H9 (cell line): ENCODE results near the gene MRPL53. TPM values are rescaled to one million over a fixed set of nuclear protein-coding genes. Genes with fewer than 3 reads are reported as not detected.

Experiments
- DNase-seq: peaks from one replicate; pipeline ENCODE4 v3.0.0-alpha.2; 2017
- H2AFZ ChIP-seq: one replicate; pipeline ENCODE4 v1.6.1; 2013; ENCODE audit warnings: mild to moderate bottlenecking, low read length, control low read depth, moderate library complexity
- H2AK5ac ChIP-seq: 2 replicates; pipeline ENCODE4 v1.6.1; 2013; ENCODE audit warnings: low read length, control low read depth, mixed read lengths; ENCODE audit not compliant: insufficient read length
- H2BK120ac ChIP-seq: one replicate; pipeline ENCODE4 v1.6.1; 2013; ENCODE audit warnings: low read depth, mild to moderate bottlenecking, low read length, control low read depth, inconsistent platforms; ENCODE audit not compliant: poor library complexity, severe bottlenecking
- H2BK12ac ChIP-seq: 2 replicates; pipeline ENCODE4 v1.6.1; 2013; ENCODE audit warnings: low read length, control low read depth, mixed read lengths, low read depth; ENCODE audit not compliant: insufficient read length
- H2BK15ac ChIP-seq: 2 replicates; pipeline ENCODE4 v1.6.1; 2013; ENCODE audit warnings: low read depth, low read length, control low read depth
- H2BK20ac ChIP-seq: one replicate; pipeline ENCODE4 v1.6.1; 2013; ENCODE audit warnings: low read depth, mild to moderate bottlenecking, low read length, control low read depth, inconsistent platforms; ENCODE audit not compliant: poor library complexity, severe bottlenecking
- H2BK5ac ChIP-seq: 2 replicates; pipeline ENCODE4 v1.6.1; 2013; ENCODE audit warnings: low read length, control low read depth, mixed read lengths; ENCODE audit not compliant: insufficient read length
- H3K14ac ChIP-seq: 2 replicates; pipeline ENCODE4 v1.6.1; 2013; ENCODE audit warnings: low read length, control low read depth; ENCODE audit not compliant: insufficient read depth
- H3K18ac ChIP-seq: 2 replicates; pipeline ENCODE4 v1.6.1; 2013; ENCODE audit warnings: low read depth, mild to moderate bottlenecking, mixed read lengths, low read length, control low read depth; ENCODE audit not compliant: insufficient read length
- H3K23ac ChIP-seq: 2 replicates; pipeline ENCODE4 v1.6.1; 2013; ENCODE audit warnings: low read length, control low read depth, mixed read lengths, low read depth; ENCODE audit not compliant: insufficient read length
- H3K23me2 ChIP-seq: 2 replicates; pipeline ENCODE4 v1.6.1; 2013; ENCODE audit warnings: low read depth, mild to moderate bottlenecking, mixed read lengths, low read length, control low read depth; ENCODE audit not compliant: insufficient read length, poor library complexity, severe bottlenecking
- H3K27ac ChIP-seq: 2 replicates; pipeline ENCODE4 v1.5.1; 2013; ENCODE audit warnings: low read length, control low read depth, mixed read lengths, low read depth; ENCODE audit not compliant: insufficient read length
- H3K27me3 ChIP-seq: 2 replicates; pipeline ENCODE4 v1.6.1; 2013; ENCODE audit warnings: low read length, control low read depth, inconsistent platforms; ENCODE audit not compliant: insufficient read depth
- H3K4ac ChIP-seq: 2 replicates; pipeline ENCODE4 v1.6.1; 2013; ENCODE audit warnings: low read depth, mild to moderate bottlenecking, control low read depth, inconsistent platforms, low read length, moderate library complexity
- H3K4me1 ChIP-seq: 2 replicates; pipeline ENCODE4 v1.6.1; 2013; ENCODE audit warnings: low read length, control low read depth, inconsistent platforms; ENCODE audit not compliant: insufficient read depth
- H3K4me2 ChIP-seq: 2 replicates; pipeline ENCODE4 v1.6.1; 2013; ENCODE audit warnings: low read length, control low read depth, mixed read lengths; ENCODE audit not compliant: insufficient read length, insufficient read depth
- H3K56ac ChIP-seq: 2 replicates; pipeline ENCODE4 v1.6.1; 2013; ENCODE audit warnings: low read depth, mild to moderate bottlenecking, mixed read lengths, low read length, control low read depth; ENCODE audit not compliant: insufficient read length
- H3K79me1 ChIP-seq: 2 replicates; pipeline ENCODE4 v1.6.1; 2013; ENCODE audit warnings: low read depth, mild to moderate bottlenecking, moderate library complexity, low read length, control low read depth, inconsistent platforms; ENCODE audit not compliant: insufficient read depth, poor library complexity, severe bottlenecking
- H3K79me2 ChIP-seq: 2 replicates; pipeline ENCODE4 v1.6.1; 2013; ENCODE audit warnings: low read length, control low read depth, inconsistent platforms; ENCODE audit not compliant: insufficient read depth
- H3K9ac ChIP-seq: 2 replicates; pipeline ENCODE4 v1.6.1; 2013; ENCODE audit warnings: low read length, control low read depth, mixed read lengths; ENCODE audit not compliant: insufficient read length; ENCODE audit errors: extremely low read depth
- H3K9me3 ChIP-seq: one replicate; pipeline ENCODE4 v1.6.1; 2013; ENCODE audit warnings: low read depth, low read length, inconsistent platforms; ENCODE audit not compliant: control insufficient read depth
- H3T11ph ChIP-seq: one replicate; pipeline ENCODE4 v1.6.1; 2013; ENCODE audit warnings: mild to moderate bottlenecking, low read length, control low read depth, inconsistent platforms
- H4K20me1 ChIP-seq: one replicate; pipeline ENCODE4 v1.6.1; 2013; ENCODE audit not compliant: control insufficient read depth, insufficient read length, insufficient read depth
- H4K5ac ChIP-seq: 2 replicates; pipeline ENCODE4 v1.6.1; 2013; ENCODE audit warnings: low read depth, mild to moderate bottlenecking, mixed read lengths, low read length, control low read depth; ENCODE audit not compliant: insufficient read length
- H4K8ac ChIP-seq: replicated peaks from 2 replicates; pipeline ENCODE4 v1.6.1; 2013; ENCODE audit warnings: low read length, control low read depth, mixed read lengths, low read depth; ENCODE audit not compliant: insufficient read length
- H4K91ac ChIP-seq: 2 replicates; pipeline ENCODE4 v1.6.1; 2013; ENCODE audit warnings: low read depth, mild to moderate bottlenecking, moderate library complexity, mixed read lengths, low read length, control low read depth; ENCODE audit not compliant: insufficient read length
- H3K27ac Mint-ChIP-seq, 3 experiments: 2 replicates in 2 of 3; 3 replicates in 1 of 3; pipeline ENCODE4 v1.8.0; 2020 to 2021; ENCODE audit warnings: mixed read lengths in 3 of 3, mild to moderate bottlenecking in 1 of 3, moderate library complexity in 1 of 3
- H3K27me3 Mint-ChIP-seq: 2 replicates; pipeline ENCODE4 v1.8.0; 2021; ENCODE audit warnings: low read depth, mild to moderate bottlenecking, moderate library complexity, mixed read lengths
- H3K36me3 Mint-ChIP-seq, 3 experiments: 2 replicates in 2 of 3; 3 replicates in 1 of 3; pipeline ENCODE4 v1.8.0; 2020 to 2021; ENCODE audit warnings: low read depth in 3 of 3, mixed read lengths in 3 of 3; ENCODE audit not compliant: insufficient read depth in 1 of 3
- H3K4me1 Mint-ChIP-seq, 2 experiments: 2 replicates each; pipeline ENCODE4 v1.8.0; 2020; ENCODE audit warnings: mixed read lengths in 2 of 2
- H3K4me3 Mint-ChIP-seq, 2 experiments: 2 replicates in 1 of 2; 3 replicates in 1 of 2; pipeline ENCODE4 v1.8.0; 2020 to 2021; ENCODE audit warnings: mild to moderate bottlenecking in 2 of 2, mixed read lengths in 2 of 2, moderate library complexity in 1 of 2
- H3K9me3 Mint-ChIP-seq, 2 experiments: 2 replicates in 1 of 2; 3 replicates in 1 of 2; pipeline ENCODE4 v1.8.0; 2020; ENCODE audit warnings: mild to moderate bottlenecking in 2 of 2, mixed read lengths in 2 of 2, moderate library complexity in 1 of 2
- WGBS: extraction: QIAGEN DNeasy Blood & Tissue Kit; methylation state at CpG from one replicate; pipeline ENCODE4 v1.1.7; 2013; ENCODE audit warnings: missing lambda C conversion rate, low lambda C conversion rate, mixed read lengths; ENCODE audit not compliant: insufficient read length; ENCODE audit errors: extremely low coverage; 5-methylcytosine and 5-hydroxymethylcytosine counted together
- total RNA-seq: library from RNA; stranded (reverse); gene quantifications from 2 replicates; pipeline ENCODE4 v1.2.1, GENCODE V29; 2021
- TF ChIP-seq, protein P1 (sequence below): fragments of 200-600 bp; sonication (generic); conservative IDR thresholded peaks from 3 replicates; pipeline ENCODE4 v1.8.0; 2021; ENCODE audit warnings: antibody characterized with exemption, mild to moderate bottlenecking

The MRPL53 gene
- total RNA-seq, 1 experiment from 2014 or later, result 59.5 TPM

DNA sequence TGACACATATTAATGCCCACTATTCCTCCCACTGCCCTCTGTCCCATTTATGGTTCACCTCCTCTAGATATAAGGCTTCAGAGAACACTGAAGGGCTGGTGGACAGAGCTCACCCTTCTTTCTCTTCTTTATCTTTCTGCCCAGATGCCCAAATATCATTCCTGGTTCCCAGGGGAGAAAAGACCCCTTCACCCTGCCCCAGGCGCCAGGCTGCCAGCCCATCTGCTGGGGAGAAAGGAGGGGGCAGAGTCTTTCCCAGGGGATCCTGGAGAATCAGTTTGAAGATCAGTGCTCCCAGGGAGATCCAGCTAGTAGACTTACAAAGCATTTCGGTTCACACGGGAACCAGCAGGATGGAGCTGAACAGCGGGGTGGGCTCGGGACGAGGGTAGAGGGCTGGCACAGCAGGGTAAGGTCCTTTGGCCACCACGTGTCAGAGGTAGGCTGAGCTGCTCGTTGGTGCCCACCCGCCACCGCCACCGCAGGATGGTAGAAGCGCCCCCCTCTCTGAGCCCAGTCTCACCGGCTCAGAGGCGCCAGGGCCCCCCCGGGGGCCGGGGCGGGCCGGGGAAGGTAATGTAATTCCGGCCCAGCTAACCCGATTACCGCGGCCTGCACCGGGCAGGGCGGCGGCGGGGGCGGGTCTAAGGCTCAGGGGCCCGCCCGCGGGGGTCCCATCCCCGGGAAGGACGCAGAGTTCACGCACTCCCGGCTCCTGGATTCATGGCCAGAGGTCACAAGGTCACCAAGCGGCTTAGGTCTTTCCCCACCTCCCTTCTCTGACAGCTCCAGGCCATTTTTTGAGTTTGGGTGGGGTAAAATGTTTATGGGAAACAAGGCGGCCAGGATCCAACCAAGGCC lies 40.5 kb upstream of the MRPL53 start:
- no peak overlapping the region for H2AK5ac ChIP-seq
- no peak overlapping the region for H4K5ac ChIP-seq
- H2BK5ac ChIP-seq, result no peak overlapping the region
- H3K4me1 ChIP-seq, result no peaks in the 10 kb centered on the region
- no peak overlapping the region for H4K8ac ChIP-seq
- no peaks in the 10 kb centered on the region for H3K79me2 ChIP-seq
- H2BK15ac ChIP-seq, result no peak overlapping the region
- peaks cover 5 to 8% (median 6%) of the 10 kb centered on the region in 3 experiments; a peak in 6 of 7 replicates for H3K36me3 Mint-ChIP-seq
- WGBS, result no CpG with 5 or more reads among the region's 36 CpGs
- H3K9ac ChIP-seq, result no peak overlapping the region
- H3T11ph ChIP-seq, result no peak overlapping the region
- no peak overlapping the region for H2BK120ac ChIP-seq
- H3K27ac ChIP-seq, result no peak overlapping the region
- no peak overlapping the region for H2AFZ ChIP-seq
- H4K91ac ChIP-seq, result no peak overlapping the region
- TF ChIP-seq, protein P1, sequence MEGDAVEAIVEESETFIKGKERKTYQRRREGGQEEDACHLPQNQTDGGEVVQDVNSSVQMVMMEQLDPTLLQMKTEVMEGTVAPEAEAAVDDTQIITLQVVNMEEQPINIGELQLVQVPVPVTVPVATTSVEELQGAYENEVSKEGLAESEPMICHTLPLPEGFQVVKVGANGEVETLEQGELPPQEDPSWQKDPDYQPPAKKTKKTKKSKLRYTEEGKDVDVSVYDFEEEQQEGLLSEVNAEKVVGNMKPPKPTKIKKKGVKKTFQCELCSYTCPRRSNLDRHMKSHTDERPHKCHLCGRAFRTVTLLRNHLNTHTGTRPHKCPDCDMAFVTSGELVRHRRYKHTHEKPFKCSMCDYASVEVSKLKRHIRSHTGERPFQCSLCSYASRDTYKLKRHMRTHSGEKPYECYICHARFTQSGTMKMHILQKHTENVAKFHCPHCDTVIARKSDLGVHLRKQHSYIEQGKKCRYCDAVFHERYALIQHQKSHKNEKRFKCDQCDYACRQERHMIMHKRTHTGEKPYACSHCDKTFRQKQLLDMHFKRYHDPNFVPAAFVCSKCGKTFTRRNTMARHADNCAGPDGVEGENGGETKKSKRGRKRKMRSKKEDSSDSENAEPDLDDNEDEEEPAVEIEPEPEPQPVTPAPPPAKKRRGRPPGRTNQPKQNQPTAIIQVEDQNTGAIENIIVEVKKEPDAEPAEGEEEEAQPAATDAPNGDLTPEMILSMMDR, result no peak
- H4K20me1 ChIP-seq, result no peaks in the 10 kb centered on the region
- H3K18ac ChIP-seq, result no peak overlapping the region
- peaks cover 13 to 17% of the 10 kb centered on the region in 2 experiments for H3K9me3 Mint-ChIP-seq
- H3K9me3 ChIP-seq, result no peaks in the 10 kb centered on the region
- peaks cover 76% of the 10 kb centered on the region for H3K27me3 ChIP-seq
- no peak overlapping the region for H3K4ac ChIP-seq
- no peak for DNase-seq
- H3K4me2 ChIP-seq, result peak overlapping the region; percentile 49
- peaks cover 94% of the 10 kb centered on the region for H3K27me3 Mint-ChIP-seq
- no peak overlapping the region for H2BK12ac ChIP-seq
- H3K4me1 Mint-ChIP-seq, result peaks cover 20 to 23% of the 10 kb centered on the region in 2 experiments
- peaks cover 23% of the 10 kb centered on the region for H3K23me2 ChIP-seq
- no peak overlapping the region for H2BK20ac ChIP-seq
- H3K14ac ChIP-seq, result no peak overlapping the region; the same call in 1 of the 2 replicates
- no peaks in the 10 kb centered on the region for H3K79me1 ChIP-seq
- H3K23ac ChIP-seq, result no peak overlapping the region
- no peak overlapping the region for H3K27ac Mint-ChIP-seq
- no peak overlapping the region for H3K56ac ChIP-seq
- peak overlapping the region; percentile 34 to 74 for H3K4me3 Mint-ChIP-seq
